A673 (cell line): ENCODE results near the gene NR0B2. TPM values are rescaled to one million over a fixed set of nuclear protein-coding genes. Genes with fewer than 3 reads are reported as not detected.

ENCODE experiments used
- BruUV-seq: library from RNA; stranded (reverse); fragments of 400-500 nt; replicated peaks from 2 replicates; lab custom pipeline; 2021; lab: Mats Ljungman, UMichigan
- CTCF ChIA-PET: fragments of 300-600 bp; sonication (Branson Sonifier 250); formaldehyde crosslinking; loops from one replicate; lab custom pipeline; 2022; ENCODE audit warnings: antibody characterized with exemption; lab: Charles Lee
- POLR2A ChIA-PET: fragments of 300-600 bp; sonication (Branson Sonifier 250); formaldehyde crosslinking; loops from one replicate; lab custom pipeline; 2022; ENCODE audit warnings: antibody characterized with exemption; ENCODE audit not compliant: low non-redundant PET; lab: Charles Lee
- DNase-seq: peaks from one replicate; pipeline ENCODE4 v3.0.0-alpha.2; 2015; ENCODE audit warnings: low spot score
- H3K27ac ChIP-seq: fragments of 200-600 bp; sonication (generic); 2 replicates; pipeline ENCODE4 v1.5.1; 2016; ENCODE audit warnings: mixed run types, low read depth, mild to moderate bottlenecking, mixed read lengths, antibody characterized with exemption, low read length; ENCODE audit not compliant: poor library complexity, severe bottlenecking
- H3K27me3 ChIP-seq: fragments of 200-600 bp; sonication (generic); replicated peaks from 2 replicates; pipeline ENCODE4 v1.6.1; 2017; ENCODE audit warnings: mixed run types, low read depth, mild to moderate bottlenecking, mixed read lengths, antibody characterized with exemption, low read length; ENCODE audit not compliant: insufficient read depth, poor library complexity
- H3K36me3 ChIP-seq: fragments of 200-600 bp; sonication (generic); 2 replicates; pipeline ENCODE4 v1.6.1; 2016; ENCODE audit warnings: mixed run types, mild to moderate bottlenecking, mixed read lengths, antibody characterized with exemption, low read length; ENCODE audit not compliant: insufficient read depth, poor library complexity, severe bottlenecking
- H3K4me1 ChIP-seq: fragments of 200-600 bp; sonication (generic); 2 replicates; pipeline ENCODE4 v1.6.1; 2017; ENCODE audit warnings: mixed run types, mild to moderate bottlenecking, mixed read lengths, antibody characterized with exemption, low read length; ENCODE audit not compliant: insufficient read depth, poor library complexity, severe bottlenecking
- H3K4me3 ChIP-seq: fragments of 200-600 bp; sonication (generic); 2 replicates; pipeline ENCODE4 v1.5.1; 2016; ENCODE audit warnings: low read depth, mixed run types, mild to moderate bottlenecking, mixed read lengths, low read length; ENCODE audit not compliant: poor library complexity, severe bottlenecking
- H3K9me3 ChIP-seq: fragments of 200-600 bp; sonication (generic); 2 replicates; pipeline ENCODE4 v1.6.1; 2016; ENCODE audit warnings: mixed run types, low read depth, mild to moderate bottlenecking, mixed read lengths, antibody characterized with exemption, low read length; ENCODE audit not compliant: poor library complexity, severe bottlenecking
- CTCF ChIP-seq: fragments of 300-800, 200-600 bp; sonication (generic); conservative IDR thresholded peaks from 2 replicates; pipeline ENCODE4 v1.5.1; 2017; ENCODE audit warnings: low read depth, mild to moderate bottlenecking, antibody characterized with exemption, low read length, moderate library complexity, mixed read lengths
- EZH2 ChIP-seq: fragments of 200-600 bp; sonication (generic); IDR thresholded peaks from 2 replicates; pipeline ENCODE4 v1.6.1; 2017; ENCODE audit warnings: borderline replicate concordance, low read depth, mild to moderate bottlenecking, mixed read lengths, antibody characterized with exemption, low read length; ENCODE audit not compliant: poor library complexity, severe bottlenecking
- intact Hi-C: fragments of 100-400 bp; cut with micrococcal nuclease; formaldehyde crosslinking; loops from one replicate; pipeline ENCODE4 v1.10.0; 2022; ENCODE audit not compliant: unreplicated experiment
- total RNA-seq: library from RNA; stranded (reverse); gene quantifications from 2 replicates; pipeline ENCODE4 v1.2.3, GENCODE V29; 2021

The NR0B2 gene
- total RNA-seq, 1 experiment from 2014 or later, result not detected

GRCh38 chr1:26915204-26915842 is 1.5 kb upstream of the NR0B2 start:
- TF ChIP-seq CTCF, result no peak
- no peak for TF ChIP-seq EZH2
- no peaks in the 10 kb centered on the region for H3K27me3 ChIP-seq
- BruUV-seq, result no TSS peak
- no peak for DNase-seq
- H3K36me3 ChIP-seq, result no peaks in the 10 kb centered on the region
- ChIA-PET CTCF (no interaction called here), POLR2A (no interaction called here)
- no peaks in the 10 kb centered on the region for H3K4me1 ChIP-seq
- no peaks in the 10 kb centered on the region for H3K9me3 ChIP-seq
- intact Hi-C loops, result no loop called here
- no peak overlapping the region for H3K27ac ChIP-seq
- no peak overlapping the region for H3K4me3 ChIP-seq

DNA sequence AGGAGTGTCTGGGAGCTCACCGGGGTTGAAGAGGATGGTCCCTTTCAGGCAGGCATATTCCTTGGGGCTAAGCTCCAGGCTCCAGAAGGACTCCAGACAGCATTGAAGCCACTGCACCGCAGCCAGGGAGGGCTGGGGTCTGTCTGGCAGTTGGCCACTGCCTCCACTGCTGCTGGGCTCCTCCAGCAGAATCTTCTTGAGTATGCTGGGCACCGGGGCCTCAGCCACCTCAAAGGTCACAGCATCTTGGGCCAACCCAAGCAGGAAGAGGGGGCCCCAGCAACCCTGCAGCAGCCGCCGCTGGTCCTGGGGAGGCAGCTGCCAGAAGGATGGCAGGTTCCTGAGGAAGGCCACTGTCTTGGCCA is 404 bp downstream of the NR0B2 start:
- ChIA-PET POLR2A (no interaction called here), CTCF (no interaction called here)
- Histone ChIP-seq H3K36me3 (no peaks in the 10 kb centered on the region), H3K27ac (no peak overlapping the region), H3K27me3 (no peaks in the 10 kb centered on the region), H3K9me3 (no peaks in the 10 kb centered on the region), H3K4me1 (no peaks in the 10 kb centered on the region), H3K4me3 (no peak overlapping the region)
- DNase-seq, result no peak
- intact Hi-C loops, result no loop called here
- no TSS peak for BruUV-seq
- no peak for TF ChIP-seq CTCF
- TF ChIP-seq EZH2, result no peak

DNA sequence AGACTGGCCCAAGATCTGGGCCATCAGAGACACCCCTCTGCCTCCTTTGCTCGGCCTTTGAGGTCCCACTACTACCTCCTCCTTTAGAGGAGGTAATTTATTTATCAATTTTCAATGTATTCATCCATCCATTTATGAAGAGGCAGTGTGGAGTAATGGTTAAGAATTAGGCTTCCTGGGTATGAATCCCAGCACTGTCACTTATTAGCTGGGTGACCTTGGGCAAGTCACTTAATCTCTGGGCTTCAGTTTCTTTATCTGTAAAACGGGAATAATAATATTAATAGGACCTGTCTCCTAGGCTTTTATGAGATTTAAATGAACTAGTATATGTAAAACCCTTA is 1.7 kb downstream of the NR0B2 start:
- H3K27ac ChIP-seq, result no peak overlapping the region
- TF ChIP-seq EZH2, result no peak
- no peak for TF ChIP-seq CTCF
- ChIA-PET CTCF (no interaction called here), POLR2A (no interaction called here)
- no peaks in the 10 kb centered on the region for H3K36me3 ChIP-seq
- BruUV-seq, result no TSS peak
- no peak overlapping the region for H3K4me3 ChIP-seq
- no peaks in the 10 kb centered on the region for H3K27me3 ChIP-seq
- H3K4me1 ChIP-seq, result no peaks in the 10 kb centered on the region
- intact Hi-C loops, result no loop called here
- DNase-seq, result no peak
- no peaks in the 10 kb centered on the region for H3K9me3 ChIP-seq
